ENCODE data around the gene EIF4B. TPM values are rescaled to one million over a fixed set of nuclear protein-coding genes. Genes with fewer than 3 reads are reported as not detected.
A peak's percentile ranks its signal among the peaks of the same experiment; 100 is the strongest.

Gene EIF4B
- total and polyA plus RNA-seq, 9 of the 15 experiments (the other 6 are each of a cell fraction or from before 2014, with no cell fraction given) = 138 to 669 (median 552) TPM

DNA sequence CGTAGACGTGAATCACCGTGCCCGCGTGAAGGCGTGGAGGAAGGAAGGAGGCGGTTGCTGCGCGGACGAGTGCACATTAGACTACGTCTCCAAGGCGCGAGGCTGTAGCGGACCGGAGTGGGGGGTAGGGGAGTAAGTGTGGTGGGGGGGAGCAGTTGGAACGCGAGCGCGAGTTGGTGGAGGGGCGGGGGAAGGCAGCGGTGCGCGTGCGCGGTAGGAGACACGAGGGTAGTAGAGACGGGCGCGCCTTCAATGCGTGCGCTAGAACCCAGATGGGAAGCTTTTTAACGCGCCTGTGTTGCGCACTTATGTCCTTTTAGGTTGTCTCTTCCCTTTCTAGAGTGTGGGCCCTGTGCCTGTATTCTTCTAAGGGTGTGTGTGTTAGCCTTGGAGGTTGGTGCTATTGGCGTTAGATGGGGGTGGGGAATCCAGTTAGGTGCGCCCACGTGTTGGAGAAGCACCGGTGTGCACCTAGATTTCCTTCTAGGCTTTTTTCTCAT is 604 bp downstream of the EIF4B start (continued):
- no peak for TF ChIP-seq CAMTA2 (CRISPR knock-in tag; conservative IDR thresholded peaks at IDR 0.05)
- 0 out of 2 replicates have a peak, but pooled peaks have one; percentile 3 for TF ChIP-seq BHLHE40 (IDR thresholded peaks at IDR 0.05; ENCODE audit: low read length)
- no peak for TF ChIP-seq MAZ (CRISPR knock-in tag; conservative IDR thresholded peaks at IDR 0.05 in 1 of 2, IDR thresholded peaks at IDR 0.05 in 1 of 2)
- TF ChIP-seq EHMT2 (IDR thresholded peaks at IDR 0.05) = no peak
- TF ChIP-seq MCM3 (IDR thresholded peaks at IDR 0.05) = no peak
- TF ChIP-seq U2AF1 (optimal IDR thresholded peaks at IDR 0.05; ENCODE audit: low read depth, low read length) = no peak
- TF ChIP-seq BCL6 (CRISPR knock-in tag; IDR thresholded peaks at IDR 0.05) = no peak
- TF ChIP-seq NCOA1 (IDR thresholded peaks at IDR 0.05; ENCODE audit: low read depth) = no peak
- TF ChIP-seq, protein P1, sequence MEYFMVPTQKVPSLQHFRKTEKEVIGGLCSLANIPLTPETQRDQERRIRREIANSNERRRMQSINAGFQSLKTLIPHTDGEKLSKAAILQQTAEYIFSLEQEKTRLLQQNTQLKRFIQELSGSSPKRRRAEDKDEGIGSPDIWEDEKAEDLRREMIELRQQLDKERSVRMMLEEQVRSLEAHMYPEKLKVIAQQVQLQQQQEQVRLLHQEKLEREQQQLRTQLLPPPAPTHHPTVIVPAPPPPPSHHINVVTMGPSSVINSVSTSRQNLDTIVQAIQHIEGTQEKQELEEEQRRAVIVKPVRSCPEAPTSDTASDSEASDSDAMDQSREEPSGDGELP (CRISPR knock-in tag; IDR thresholded peaks at IDR 0.05; ENCODE audit: borderline replicate concordance) = 0 out of 2 replicates have a peak, but pooled peaks have one; percentile 2
- TF ChIP-seq, protein P2, sequence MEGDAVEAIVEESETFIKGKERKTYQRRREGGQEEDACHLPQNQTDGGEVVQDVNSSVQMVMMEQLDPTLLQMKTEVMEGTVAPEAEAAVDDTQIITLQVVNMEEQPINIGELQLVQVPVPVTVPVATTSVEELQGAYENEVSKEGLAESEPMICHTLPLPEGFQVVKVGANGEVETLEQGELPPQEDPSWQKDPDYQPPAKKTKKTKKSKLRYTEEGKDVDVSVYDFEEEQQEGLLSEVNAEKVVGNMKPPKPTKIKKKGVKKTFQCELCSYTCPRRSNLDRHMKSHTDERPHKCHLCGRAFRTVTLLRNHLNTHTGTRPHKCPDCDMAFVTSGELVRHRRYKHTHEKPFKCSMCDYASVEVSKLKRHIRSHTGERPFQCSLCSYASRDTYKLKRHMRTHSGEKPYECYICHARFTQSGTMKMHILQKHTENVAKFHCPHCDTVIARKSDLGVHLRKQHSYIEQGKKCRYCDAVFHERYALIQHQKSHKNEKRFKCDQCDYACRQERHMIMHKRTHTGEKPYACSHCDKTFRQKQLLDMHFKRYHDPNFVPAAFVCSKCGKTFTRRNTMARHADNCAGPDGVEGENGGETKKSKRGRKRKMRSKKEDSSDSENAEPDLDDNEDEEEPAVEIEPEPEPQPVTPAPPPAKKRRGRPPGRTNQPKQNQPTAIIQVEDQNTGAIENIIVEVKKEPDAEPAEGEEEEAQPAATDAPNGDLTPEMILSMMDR (IDR thresholded peaks at IDR 0.05 in 2 of 3, conservative IDR thresholded peaks at IDR 0.05 in 1 of 3; ENCODE audit: insufficient read depth in 2 of 3, low read depth in 1 of 3, low read length in 3 of 3) = no peak
- no peak for TF ChIP-seq ZNF347 (CRISPR knock-in tag; IDR thresholded peaks at IDR 0.05; ENCODE audit: low read depth)
- TF ChIP-seq ZNF121 (CRISPR knock-in tag; conservative IDR thresholded peaks at IDR 0.05) = no peak
- TF ChIP-seq, protein P3, sequence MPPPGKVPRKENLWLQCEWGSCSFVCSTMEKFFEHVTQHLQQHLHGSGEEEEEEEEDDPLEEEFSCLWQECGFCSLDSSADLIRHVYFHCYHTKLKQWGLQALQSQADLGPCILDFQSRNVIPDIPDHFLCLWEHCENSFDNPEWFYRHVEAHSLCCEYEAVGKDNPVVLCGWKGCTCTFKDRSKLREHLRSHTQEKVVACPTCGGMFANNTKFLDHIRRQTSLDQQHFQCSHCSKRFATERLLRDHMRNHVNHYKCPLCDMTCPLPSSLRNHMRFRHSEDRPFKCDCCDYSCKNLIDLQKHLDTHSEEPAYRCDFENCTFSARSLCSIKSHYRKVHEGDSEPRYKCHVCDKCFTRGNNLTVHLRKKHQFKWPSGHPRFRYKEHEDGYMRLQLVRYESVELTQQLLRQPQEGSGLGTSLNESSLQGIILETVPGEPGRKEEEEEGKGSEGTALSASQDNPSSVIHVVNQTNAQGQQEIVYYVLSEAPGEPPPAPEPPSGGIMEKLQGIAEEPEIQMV (tag; conservative IDR thresholded peaks at IDR 0.05; ENCODE audit: low read depth) = no peak
- no peak for TF ChIP-seq ZEB2 (IDR thresholded peaks at IDR 0.05)
- TF ChIP-seq, protein P4, sequence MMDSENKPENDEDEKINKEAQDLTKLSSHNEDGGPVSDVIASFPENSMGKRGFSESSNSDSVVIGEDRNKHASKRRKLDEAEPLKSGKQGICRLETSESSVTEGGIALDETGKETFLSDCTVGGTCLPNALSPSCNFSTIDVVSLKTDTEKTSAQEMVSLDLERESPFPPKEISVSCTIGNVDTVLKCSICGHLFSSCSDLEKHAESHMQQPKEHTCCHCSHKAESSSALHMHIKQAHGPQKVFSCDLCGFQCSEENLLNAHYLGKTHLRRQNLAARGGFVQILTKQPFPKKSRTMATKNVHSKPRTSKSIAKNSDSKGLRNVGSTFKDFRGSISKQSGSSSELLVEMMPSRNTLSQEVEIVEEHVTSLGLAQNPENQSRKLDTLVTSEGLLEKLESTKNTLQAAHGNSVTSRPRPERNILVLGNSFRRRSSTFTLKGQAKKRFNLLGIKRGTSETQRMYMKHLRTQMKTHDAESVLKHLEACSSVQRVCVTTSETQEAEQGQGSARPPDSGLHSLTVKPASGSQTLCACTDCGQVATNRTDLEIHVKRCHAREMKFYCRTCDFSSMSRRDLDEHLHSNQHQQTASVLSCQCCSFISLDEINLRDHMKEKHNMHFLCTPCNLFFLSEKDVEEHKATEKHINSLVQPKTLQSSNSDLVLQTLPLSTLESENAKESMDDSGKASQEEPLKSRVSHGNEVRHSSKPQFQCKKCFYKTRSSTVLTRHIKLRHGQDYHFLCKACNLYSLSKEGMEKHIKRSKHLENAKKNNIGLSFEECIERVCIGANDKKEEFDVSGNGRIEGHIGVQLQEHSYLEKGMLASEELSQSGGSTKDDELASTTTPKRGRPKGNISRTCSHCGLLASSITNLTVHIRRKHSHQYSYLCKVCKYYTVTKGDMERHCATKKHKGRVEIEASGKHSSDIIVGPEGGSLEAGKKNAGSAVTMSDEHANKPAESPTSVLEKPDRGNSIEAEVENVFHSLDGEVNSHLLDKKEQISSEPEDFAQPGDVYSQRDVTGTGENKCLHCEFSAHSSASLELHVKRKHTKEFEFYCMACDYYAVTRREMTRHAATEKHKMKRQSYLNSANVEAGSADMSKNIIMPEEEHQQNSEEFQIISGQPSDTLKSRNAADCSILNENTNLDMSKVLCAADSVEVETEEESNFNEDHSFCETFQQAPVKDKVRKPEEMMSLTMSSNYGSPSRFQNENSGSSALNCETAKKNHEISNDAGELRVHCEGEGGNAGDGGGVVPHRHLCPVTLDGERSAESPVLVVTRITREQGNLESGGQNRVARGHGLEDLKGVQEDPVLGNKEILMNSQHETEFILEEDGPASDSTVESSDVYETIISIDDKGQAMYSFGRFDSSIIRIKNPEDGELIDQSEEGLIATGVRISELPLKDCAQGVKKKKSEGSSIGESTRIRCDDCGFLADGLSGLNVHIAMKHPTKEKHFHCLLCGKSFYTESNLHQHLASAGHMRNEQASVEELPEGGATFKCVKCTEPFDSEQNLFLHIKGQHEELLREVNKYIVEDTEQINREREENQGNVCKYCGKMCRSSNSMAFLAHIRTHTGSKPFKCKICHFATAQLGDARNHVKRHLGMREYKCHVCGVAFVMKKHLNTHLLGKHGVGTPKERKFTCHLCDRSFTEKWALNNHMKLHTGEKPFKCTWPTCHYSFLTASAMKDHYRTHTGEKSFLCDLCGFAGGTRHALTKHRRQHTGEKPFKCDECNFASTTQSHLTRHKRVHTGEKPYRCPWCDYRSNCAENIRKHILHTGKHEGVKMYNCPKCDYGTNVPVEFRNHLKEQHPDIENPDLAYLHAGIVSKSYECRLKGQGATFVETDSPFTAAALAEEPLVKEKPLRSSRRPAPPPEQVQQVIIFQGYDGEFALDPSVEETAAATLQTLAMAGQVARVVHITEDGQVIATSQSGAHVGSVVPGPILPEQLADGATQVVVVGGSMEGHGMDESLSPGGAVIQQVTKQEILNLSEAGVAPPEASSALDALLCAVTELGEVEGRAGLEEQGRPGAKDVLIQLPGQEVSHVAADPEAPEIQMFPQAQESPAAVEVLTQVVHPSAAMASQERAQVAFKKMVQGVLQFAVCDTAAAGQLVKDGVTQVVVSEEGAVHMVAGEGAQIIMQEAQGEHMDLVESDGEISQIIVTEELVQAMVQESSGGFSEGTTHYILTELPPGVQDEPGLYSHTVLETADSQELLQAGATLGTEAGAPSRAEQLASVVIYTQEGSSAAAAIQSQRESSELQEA (IDR thresholded peaks at IDR 0.05; ENCODE audit: low read depth) = no peak
- no peak for TF ChIP-seq HOXB6 (CRISPR knock-in tag; IDR thresholded peaks at IDR 0.05; ENCODE audit: borderline replicate concordance)
- TF ChIP-seq GTF2E2 (tag; IDR thresholded peaks at IDR 0.05) = peak; percentile 48; the same call in 1 of the 2 replicates
